ENCODE results near the gene PDZD11.
"Not testable (repeated sequence)": the region's sequence is repeated elsewhere in the genome, so short reads cannot be mapped to it uniquely, and the experiment has no call there.

PDZD11 gene

GRCh38 chrX:70281951-70282350 is 7.8 kb downstream of the PDZD11 start, which contains the start of gene RAB41:
Gene RAB41, plus strand, starts transcription at chrX:70282172. Its CDS starts 46 bp downstream, at chrX:70282218.
- H3K27me3 ChIP-seq (ENCODE audit: insufficient read depth, low read length) = no peaks in the 10 kb centered on the region
- peaks cover 3% of the 10 kb centered on the region for H3K36me3 ChIP-seq (ENCODE audit: insufficient read depth, low read length)
- no peaks in the 10 kb centered on the region for H3K4me1 ChIP-seq (ENCODE audit: insufficient read depth, low read length)
- no peaks in the 10 kb centered on the region for H3K9me3 ChIP-seq (ENCODE audit: low read length)
- no peak within 1 kb of the TSS for H2AFZ ChIP-seq (ENCODE audit: low read depth, low read length)
- H3K4me3 ChIP-seq (ENCODE audit: low read length) = no peak within 1 kb of the TSS

DNA sequence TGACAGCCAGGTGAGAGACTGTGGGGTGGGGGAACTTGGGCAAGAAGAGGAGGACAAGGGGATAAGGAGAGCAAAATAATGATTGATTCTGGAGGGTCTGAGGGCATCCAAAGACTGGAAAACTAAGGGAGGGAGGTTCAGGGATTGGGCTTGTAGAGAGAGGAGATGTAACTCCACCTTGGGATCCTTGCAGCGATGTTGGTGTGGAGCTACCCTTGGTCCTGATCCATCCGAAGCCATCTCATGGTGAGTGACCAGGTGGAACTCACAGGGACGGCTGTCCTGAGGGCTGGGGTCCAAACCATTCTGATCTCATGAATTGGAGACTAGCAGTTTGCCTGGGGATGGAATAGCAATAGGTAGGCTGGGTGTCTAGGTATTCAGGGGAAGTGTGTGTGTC is 9.2 kb downstream of the PDZD11 start:
- Histone ChIP-seq H3K27me3 (ENCODE audit: insufficient read depth, low read length) (no peaks in the 10 kb centered on the region), H2AFZ (ENCODE audit: low read depth, low read length) (no peak overlapping the region)

GRCh38 chrX:70279081-70279480 is 10.6 kb downstream of the PDZD11 start:
- H3K4me3 ChIP-seq (ENCODE audit: low read length) = no peak overlapping the region
- no peaks in the 10 kb centered on the region for H3K27me3 ChIP-seq (ENCODE audit: insufficient read depth, low read length)
- H3K4me1 ChIP-seq (ENCODE audit: insufficient read depth, low read length) = no peaks in the 10 kb centered on the region
- H2AFZ ChIP-seq (ENCODE audit: low read depth, low read length) = no peak overlapping the region
- H3K36me3 ChIP-seq (ENCODE audit: insufficient read depth, low read length) = no peaks in the 10 kb centered on the region
- H3K9me3 ChIP-seq (ENCODE audit: low read length) = no peaks in the 10 kb centered on the region

More for the DNA sequence above, 9.2 kb downstream of the PDZD11 start:
- no peaks in the 10 kb centered on the region for H3K9me3 ChIP-seq (ENCODE audit: low read length)
- no peak overlapping the region for H3K4me3 ChIP-seq (ENCODE audit: low read length)
- no peaks in the 10 kb centered on the region for H3K4me1 ChIP-seq (ENCODE audit: insufficient read depth, low read length)
- no peaks in the 10 kb centered on the region for H3K36me3 ChIP-seq (ENCODE audit: insufficient read depth, low read length)

DNA sequence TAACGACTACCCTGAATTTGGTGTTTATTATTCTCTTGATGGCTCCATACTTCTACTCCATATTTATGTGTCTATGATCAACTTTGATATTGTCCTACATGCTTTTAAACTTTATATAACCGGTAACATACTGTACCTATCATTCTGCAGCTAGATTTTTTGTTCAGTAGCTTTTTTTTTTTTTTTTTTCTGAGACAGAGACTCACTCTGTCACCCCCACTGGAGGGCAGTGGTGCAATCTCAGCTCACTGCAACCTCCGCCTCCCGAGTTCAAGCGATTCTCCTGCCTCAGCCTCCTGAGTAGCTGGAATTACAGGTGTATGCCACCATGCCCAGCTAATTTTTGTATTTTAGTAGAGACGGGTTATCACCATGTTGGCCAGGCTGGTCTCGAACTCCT is 15.7 kb downstream of the PDZD11 start:
- H3K27me3 ChIP-seq (ENCODE audit: insufficient read depth, low read length); H2AFZ ChIP-seq (ENCODE audit: low read depth, low read length); H3K4me3 ChIP-seq (ENCODE audit: low read length); H3K9me3 ChIP-seq (ENCODE audit: low read length); H3K4me1 ChIP-seq (ENCODE audit: insufficient read depth, low read length); H3K36me3 ChIP-seq (ENCODE audit: insufficient read depth, low read length): not testable (repeated sequence)

DNA sequence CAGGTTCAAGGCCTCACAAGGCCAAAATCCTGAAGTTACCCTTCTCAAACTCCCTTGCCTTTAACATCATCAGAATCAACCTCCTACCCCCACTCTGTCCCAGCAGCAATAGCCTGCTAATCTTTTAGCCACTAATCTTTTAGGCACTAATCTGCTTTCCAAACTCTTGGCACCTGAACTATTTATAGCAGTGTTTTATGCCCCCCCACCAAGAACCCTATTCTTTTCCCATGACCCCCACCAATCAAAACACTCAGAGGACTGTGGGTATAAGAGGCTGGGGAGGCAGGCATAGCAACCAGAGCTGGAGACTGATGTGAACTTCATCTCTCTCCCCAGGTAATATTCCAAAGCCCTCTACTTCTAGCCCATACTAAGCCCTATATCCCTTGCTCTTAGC is 21.7 kb downstream of the PDZD11 start, which contains the start of gene ARR3:
ARR3 (plus strand) TSS at position 301 of the 400 bp plus-strand sequence. CDS start 1,052 bp downstream, outside the sequence.
- H3K36me3 ChIP-seq (ENCODE audit: insufficient read depth, low read length) = no peaks in the 10 kb centered on the region
- H2AFZ ChIP-seq (ENCODE audit: low read depth, low read length) = no peak within 1 kb of the TSS
- H3K4me1 ChIP-seq (ENCODE audit: insufficient read depth, low read length) = no peaks in the 10 kb centered on the region
- no peaks in the 10 kb centered on the region for H3K27me3 ChIP-seq (ENCODE audit: insufficient read depth, low read length)
- H3K9me3 ChIP-seq (ENCODE audit: low read length) = no peaks in the 10 kb centered on the region
- H3K4me3 ChIP-seq (ENCODE audit: low read length) = no peak within 1 kb of the TSS

DNA sequence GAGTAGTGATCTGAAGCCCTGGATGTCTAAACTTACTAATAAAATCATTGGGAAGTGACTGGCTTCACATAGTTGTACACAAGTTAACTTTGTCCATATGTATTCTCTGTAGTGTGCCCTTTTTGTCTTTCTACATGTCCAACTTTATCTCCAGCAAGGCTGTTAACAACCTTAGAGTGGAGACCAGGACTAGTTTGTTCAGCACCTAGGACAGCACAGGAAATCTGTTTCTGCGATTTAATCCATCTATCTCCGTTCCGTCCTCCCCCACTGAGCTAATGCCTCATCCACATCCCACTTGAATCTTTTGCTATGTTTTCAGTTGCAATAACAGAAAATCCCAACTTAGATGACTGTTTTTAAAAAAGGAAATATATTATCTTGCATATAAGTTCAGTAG is 24.9 kb downstream of the PDZD11 start:
- Histone ChIP-seq H3K9me3 (ENCODE audit: low read length) (no peaks in the 10 kb centered on the region), H3K36me3 (ENCODE audit: insufficient read depth, low read length) (no peaks in the 10 kb centered on the region), H3K4me3 (ENCODE audit: low read length) (no peak overlapping the region), H3K4me1 (ENCODE audit: insufficient read depth, low read length) (no peaks in the 10 kb centered on the region), H3K27me3 (ENCODE audit: insufficient read depth, low read length) (no peaks in the 10 kb centered on the region), H2AFZ (ENCODE audit: low read depth, low read length) (no peak overlapping the region)

GRCh38 chrX:70262952-70263567 is 26.7 kb downstream of the PDZD11 start:
- H3K9me3 ChIP-seq (ENCODE audit: low read length) = no peaks in the 10 kb centered on the region
- H3K27me3 ChIP-seq (ENCODE audit: insufficient read depth, low read length) = no peaks in the 10 kb centered on the region
- H3K4me1 ChIP-seq (ENCODE audit: insufficient read depth, low read length) = no peaks in the 10 kb centered on the region
- no peak overlapping the region for H2AFZ ChIP-seq (ENCODE audit: low read depth, low read length)
- H3K36me3 ChIP-seq (ENCODE audit: insufficient read depth, low read length) = no peaks in the 10 kb centered on the region
- no peak overlapping the region for H3K4me3 ChIP-seq (ENCODE audit: low read length)

GRCh38 chrX:70260104-70260503 is 29.6 kb downstream of the PDZD11 start, which contains the start of gene P2RY4:
Gene P2RY4, minus strand, starts transcription at chrX:70260204. Its CDS starts 580 bp downstream, at chrX:70259624.
- Histone ChIP-seq H3K9me3 (ENCODE audit: low read length) (no peaks in the 10 kb centered on the region), H2AFZ (ENCODE audit: low read depth, low read length) (no peak within 1 kb of the TSS), H3K27me3 (ENCODE audit: insufficient read depth, low read length) (no peaks in the 10 kb centered on the region), H3K4me1 (ENCODE audit: insufficient read depth, low read length) (no peaks in the 10 kb centered on the region), H3K4me3 (ENCODE audit: low read length) (no peak within 1 kb of the TSS), H3K36me3 (ENCODE audit: insufficient read depth, low read length) (no peaks in the 10 kb centered on the region)

- H3K27me3 ChIP-seq (ENCODE audit: insufficient read depth, low read length) = no peaks in the 10 kb centered on the region
- H2AFZ ChIP-seq (ENCODE audit: low read depth, low read length) = no peak overlapping the region
- H3K36me3 ChIP-seq (ENCODE audit: insufficient read depth, low read length) = no peaks in the 10 kb centered on the region
- no peaks in the 10 kb centered on the region for H3K4me1 ChIP-seq (ENCODE audit: insufficient read depth, low read length)
- H3K4me3 ChIP-seq (ENCODE audit: low read length) = no peak overlapping the region
- H3K9me3 ChIP-seq (ENCODE audit: low read length) = no peaks in the 10 kb centered on the region
These were observed 32.1 kb downstream of the PDZD11 start for GRCh38 chrX:70257423-70258288.

GRCh38 chrX:70255452-70255851 is 34.3 kb downstream of the PDZD11 start:
- no peaks in the 10 kb centered on the region for H3K27me3 ChIP-seq (ENCODE audit: insufficient read depth, low read length)
- no peaks in the 10 kb centered on the region for H3K36me3 ChIP-seq (ENCODE audit: insufficient read depth, low read length)
- no peak overlapping the region for H3K4me3 ChIP-seq (ENCODE audit: low read length)
- H3K4me1 ChIP-seq (ENCODE audit: insufficient read depth, low read length) = no peaks in the 10 kb centered on the region
- H3K9me3 ChIP-seq (ENCODE audit: low read length) = no peaks in the 10 kb centered on the region
- no peak overlapping the region for H2AFZ ChIP-seq (ENCODE audit: low read depth, low read length)

- no peaks in the 10 kb centered on the region for H3K9me3 ChIP-seq (ENCODE audit: low read length)
- no peaks in the 10 kb centered on the region for H3K4me1 ChIP-seq (ENCODE audit: insufficient read depth, low read length)
- H2AFZ ChIP-seq (ENCODE audit: low read depth, low read length) = no peak overlapping the region
- no peaks in the 10 kb centered on the region for H3K27me3 ChIP-seq (ENCODE audit: insufficient read depth, low read length)
- H3K4me3 ChIP-seq (ENCODE audit: low read length) = no peak overlapping the region
- no peaks in the 10 kb centered on the region for H3K36me3 ChIP-seq (ENCODE audit: insufficient read depth, low read length)
These were observed 34.8 kb downstream of the PDZD11 start for GRCh38 chrX:70254909-70255308.

DNA sequence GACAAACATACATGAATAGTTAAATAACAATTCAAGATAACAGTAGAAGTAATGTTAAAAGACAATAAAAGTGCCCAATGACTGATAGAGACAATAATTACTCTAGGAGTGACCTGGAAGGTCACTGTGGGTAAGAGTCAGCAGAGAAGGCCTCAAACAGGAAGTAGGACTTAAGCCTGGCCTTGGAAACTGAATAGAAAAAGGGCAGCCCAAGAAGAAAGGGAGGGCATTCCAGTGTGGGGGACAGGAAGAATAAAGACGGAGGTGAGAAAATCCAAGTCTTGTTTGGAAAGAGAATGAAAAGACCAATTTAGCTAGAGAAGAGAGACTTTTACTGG is 35.7 kb downstream of the PDZD11 start:
- Histone ChIP-seq H3K27me3 (ENCODE audit: insufficient read depth, low read length) (no peaks in the 10 kb centered on the region), H2AFZ (ENCODE audit: low read depth, low read length) (no peak overlapping the region), H3K36me3 (ENCODE audit: insufficient read depth, low read length) (no peaks in the 10 kb centered on the region), H3K4me1 (ENCODE audit: insufficient read depth, low read length) (no peaks in the 10 kb centered on the region), H3K4me3 (ENCODE audit: low read length) (no peak overlapping the region), H3K9me3 (ENCODE audit: low read length) (no peaks in the 10 kb centered on the region)

- Histone ChIP-seq H3K9me3 (ENCODE audit: low read length) (no peaks in the 10 kb centered on the region), H3K36me3 (ENCODE audit: insufficient read depth, low read length) (no peaks in the 10 kb centered on the region), H3K27me3 (ENCODE audit: insufficient read depth, low read length) (no peaks in the 10 kb centered on the region), H2AFZ (ENCODE audit: low read depth, low read length) (no peak overlapping the region), H3K4me3 (ENCODE audit: low read length) (no peak overlapping the region), H3K4me1 (ENCODE audit: insufficient read depth, low read length) (no peaks in the 10 kb centered on the region)
These were observed 36.2 kb downstream of the PDZD11 start for GRCh38 chrX:70253377-70254062.

Measured in neuron (in vitro differentiated cells).